ENCODE data around the gene TGFBR1.

Gene TGFBR1

GRCh38 chr9:99063522-99063921, 41.4 kb upstream of the TGFBR1 start:
- DNase-seq (ENCODE audit: insufficient read length, low spot score) (no peak), FAIRE-seq (no peak)
- TF ChIP-seq SPI1 (IDR thresholded peaks at IDR 0.05; ENCODE audit: low read depth, low read length) (no peak), POLR2AphosphoS5 (IDR thresholded peaks at IDR 0.05; ENCODE audit: low read depth, low read length) (no peak), POU2F2 (IDR thresholded peaks at IDR 0.05; ENCODE audit: low read depth, low read length) (no peak), PAX5 (IDR thresholded peaks at IDR 0.05; ENCODE audit: insufficient read depth, low read length, severe bottlenecking) (no peak), POLR2A (IDR thresholded peaks at IDR 0.05; ENCODE audit: low read depth, low read length) (no peak), TAF1 (IDR thresholded peaks at IDR 0.05; ENCODE audit: low read depth, low read length) (no peak)

GRCh38 chr9:99066571-99066970, 38.3 kb upstream of the TGFBR1 start:
- TF ChIP-seq SPI1 (IDR thresholded peaks at IDR 0.05; ENCODE audit: low read depth, low read length): no peak
- no peak for TF ChIP-seq TAF1 (IDR thresholded peaks at IDR 0.05; ENCODE audit: low read depth, low read length)
- FAIRE-seq: no peak
- no peak for DNase-seq (ENCODE audit: insufficient read length, low spot score)

- FAIRE-seq: no peak
- no peak for DNase-seq (ENCODE audit: insufficient read length, low spot score)
- TF ChIP-seq PAX5 (IDR thresholded peaks at IDR 0.05; ENCODE audit: insufficient read depth, low read length, severe bottlenecking): no peak
- TF ChIP-seq POU2F2 (IDR thresholded peaks at IDR 0.05; ENCODE audit: low read depth, low read length): no peak
- TF ChIP-seq POLR2AphosphoS5 (IDR thresholded peaks at IDR 0.05; ENCODE audit: low read depth, low read length): no peak
- no peak for TF ChIP-seq POLR2A (IDR thresholded peaks at IDR 0.05; ENCODE audit: low read depth, low read length)
- TF ChIP-seq SPI1 (IDR thresholded peaks at IDR 0.05; ENCODE audit: low read depth, low read length): no peak
- TF ChIP-seq TAF1 (IDR thresholded peaks at IDR 0.05; ENCODE audit: low read depth, low read length): no peak
Measured at GRCh38 chr9:99069075-99069474, 35.8 kb upstream of the TGFBR1 start.

- FAIRE-seq (no peak), DNase-seq (ENCODE audit: insufficient read length, low spot score) (no peak)
- TF ChIP-seq PAX5 (IDR thresholded peaks at IDR 0.05; ENCODE audit: insufficient read depth, low read length, severe bottlenecking) (no peak), POLR2AphosphoS5 (IDR thresholded peaks at IDR 0.05; ENCODE audit: low read depth, low read length) (no peak), SPI1 (IDR thresholded peaks at IDR 0.05; ENCODE audit: low read depth, low read length) (no peak), POLR2A (IDR thresholded peaks at IDR 0.05; ENCODE audit: low read depth, low read length) (no peak), TAF1 (IDR thresholded peaks at IDR 0.05; ENCODE audit: low read depth, low read length) (no peak), POU2F2 (IDR thresholded peaks at IDR 0.05; ENCODE audit: low read depth, low read length) (no peak)
Measured at GRCh38 chr9:99069546-99069945, 35.4 kb upstream of the TGFBR1 start.

- no peak for FAIRE-seq
- DNase-seq (ENCODE audit: insufficient read length, low spot score): no peak
- TF ChIP-seq SPI1 (IDR thresholded peaks at IDR 0.05; ENCODE audit: low read depth, low read length): no peak
- no peak for TF ChIP-seq PAX5 (IDR thresholded peaks at IDR 0.05; ENCODE audit: insufficient read depth, low read length, severe bottlenecking)
- no peak for TF ChIP-seq POU2F2 (IDR thresholded peaks at IDR 0.05; ENCODE audit: low read depth, low read length)
- TF ChIP-seq POLR2A (IDR thresholded peaks at IDR 0.05; ENCODE audit: low read depth, low read length): no peak
- no peak for TF ChIP-seq TAF1 (IDR thresholded peaks at IDR 0.05; ENCODE audit: low read depth, low read length)
- no peak for TF ChIP-seq POLR2AphosphoS5 (IDR thresholded peaks at IDR 0.05; ENCODE audit: low read depth, low read length)
Measured at GRCh38 chr9:99070681-99071080, 34.2 kb upstream of the TGFBR1 start.

- TF ChIP-seq TAF1 (IDR thresholded peaks at IDR 0.05; ENCODE audit: low read depth, low read length) (no peak), POLR2A (IDR thresholded peaks at IDR 0.05; ENCODE audit: low read depth, low read length) (no peak), SPI1 (IDR thresholded peaks at IDR 0.05; ENCODE audit: low read depth, low read length) (no peak), PAX5 (IDR thresholded peaks at IDR 0.05; ENCODE audit: insufficient read depth, low read length, severe bottlenecking) (no peak), POLR2AphosphoS5 (IDR thresholded peaks at IDR 0.05; ENCODE audit: low read depth, low read length) (no peak), POU2F2 (IDR thresholded peaks at IDR 0.05; ENCODE audit: low read depth, low read length) (no peak)
- DNase-seq (ENCODE audit: insufficient read length, low spot score) (no peak), FAIRE-seq (no peak)
Measured at GRCh38 chr9:99071313-99072039, 33.4 kb upstream of the TGFBR1 start.

GRCh38 chr9:99072040-99072394, 32.9 kb upstream of the TGFBR1 start:
- DNase-seq (ENCODE audit: insufficient read length, low spot score) (no peak), FAIRE-seq (no peak)
- no peak for TF ChIP-seq SPI1 (IDR thresholded peaks at IDR 0.05; ENCODE audit: low read depth, low read length)

GRCh38 chr9:99073347-99073746, 31.6 kb upstream of the TGFBR1 start:
- no peak for FAIRE-seq
- TF ChIP-seq POU2F2 (IDR thresholded peaks at IDR 0.05; ENCODE audit: low read depth, low read length) (no peak), TAF1 (IDR thresholded peaks at IDR 0.05; ENCODE audit: low read depth, low read length) (no peak), SPI1 (IDR thresholded peaks at IDR 0.05; ENCODE audit: low read depth, low read length) (no peak), PAX5 (IDR thresholded peaks at IDR 0.05; ENCODE audit: insufficient read depth, low read length, severe bottlenecking) (no peak), POLR2AphosphoS5 (IDR thresholded peaks at IDR 0.05; ENCODE audit: low read depth, low read length) (no peak)
- no peak for DNase-seq (ENCODE audit: insufficient read length, low spot score)

GRCh38 chr9:99073985-99074901, 30.7 kb upstream of the TGFBR1 start:
- TF ChIP-seq PAX5 (IDR thresholded peaks at IDR 0.05; ENCODE audit: insufficient read depth, low read length, severe bottlenecking) (no peak), POU2F2 (IDR thresholded peaks at IDR 0.05; ENCODE audit: low read depth, low read length) (no peak), POLR2A (IDR thresholded peaks at IDR 0.05; ENCODE audit: low read depth, low read length) (no peak), TAF1 (IDR thresholded peaks at IDR 0.05; ENCODE audit: low read depth, low read length) (no peak), SPI1 (IDR thresholded peaks at IDR 0.05; ENCODE audit: low read depth, low read length) (no peak)
- DNase-seq (ENCODE audit: insufficient read length, low spot score) (no peak), FAIRE-seq (no peak)

- FAIRE-seq (no peak), DNase-seq (ENCODE audit: insufficient read length, low spot score) (no peak)
- TF ChIP-seq POLR2AphosphoS5 (IDR thresholded peaks at IDR 0.05; ENCODE audit: low read depth, low read length): no peak
- no peak for TF ChIP-seq PAX5 (IDR thresholded peaks at IDR 0.05; ENCODE audit: insufficient read depth, low read length, severe bottlenecking)
- no peak for TF ChIP-seq SPI1 (IDR thresholded peaks at IDR 0.05; ENCODE audit: low read depth, low read length)
- TF ChIP-seq POLR2A (IDR thresholded peaks at IDR 0.05; ENCODE audit: low read depth, low read length): no peak
- no peak for TF ChIP-seq POU2F2 (IDR thresholded peaks at IDR 0.05; ENCODE audit: low read depth, low read length)
- no peak for TF ChIP-seq TAF1 (IDR thresholded peaks at IDR 0.05; ENCODE audit: low read depth, low read length)
Measured at GRCh38 chr9:99074902-99075245, 30.0 kb upstream of the TGFBR1 start.
